RWPE2 (cell line): ENCODE measurements around the gene KCNQ1OT1.

Experiments used
- ATAC-seq: fragments of 200-7000 bp; cut with Tn5 transposase; 3 replicates; pipeline ENCODE4 v1.9.1; 2021; ENCODE audit warnings: low read depth
- DNase-seq: peaks from one replicate; pipeline ENCODE4 v3.0.0-alpha.2; 2020; ENCODE audit warnings: low spot score
- H3K27ac ChIP-seq: fragments of 450-650 bp; 2 replicates; pipeline ENCODE4 v1.5.1; 2017; ENCODE audit warnings: mild to moderate bottlenecking; ENCODE audit not compliant: poor library complexity, severe bottlenecking
- H3K27me3 ChIP-seq: fragments of 250-450 bp; sonication (Bioruptor Pico); 2 replicates; pipeline ENCODE4 v1.5.1; 2021; ENCODE audit warnings: mild to moderate bottlenecking, moderate library complexity; ENCODE audit not compliant: insufficient read depth, poor library complexity, severe bottlenecking
- H3K36me3 ChIP-seq: fragments of 250-450 bp; sonication (Bioruptor Pico); 2 replicates; pipeline ENCODE4 v1.5.1; 2020; ENCODE audit warnings: low read depth, mild to moderate bottlenecking, moderate library complexity
- H3K4me1 ChIP-seq: fragments of 250-450 bp; sonication (Bioruptor Pico); 2 replicates; pipeline ENCODE4 v1.5.1; 2021; ENCODE audit warnings: mild to moderate bottlenecking, moderate library complexity; ENCODE audit not compliant: insufficient read depth, poor library complexity, severe bottlenecking
- H3K4me3 ChIP-seq: fragments of 250-450 bp; sonication (Bioruptor Pico); 2 replicates; pipeline ENCODE4 v1.5.1; 2021; ENCODE audit warnings: mild to moderate bottlenecking, moderate library complexity; ENCODE audit not compliant: severe bottlenecking
- H3K9me3 ChIP-seq: fragments of 250-450 bp; sonication (Bioruptor Pico); 2 replicates; pipeline ENCODE4 v1.5.1; 2021; ENCODE audit warnings: mild to moderate bottlenecking, moderate library complexity; ENCODE audit not compliant: severe bottlenecking
- TF ChIP-seq, protein P1 (sequence below): fragments of 450-650 bp; IDR thresholded peaks from one replicate; pipeline ENCODE4 v1.5.1; 2017; ENCODE audit warnings: mild to moderate bottlenecking, moderate library complexity; ENCODE audit not compliant: poor library complexity, severe bottlenecking

KCNQ1OT1 gene

DNA sequence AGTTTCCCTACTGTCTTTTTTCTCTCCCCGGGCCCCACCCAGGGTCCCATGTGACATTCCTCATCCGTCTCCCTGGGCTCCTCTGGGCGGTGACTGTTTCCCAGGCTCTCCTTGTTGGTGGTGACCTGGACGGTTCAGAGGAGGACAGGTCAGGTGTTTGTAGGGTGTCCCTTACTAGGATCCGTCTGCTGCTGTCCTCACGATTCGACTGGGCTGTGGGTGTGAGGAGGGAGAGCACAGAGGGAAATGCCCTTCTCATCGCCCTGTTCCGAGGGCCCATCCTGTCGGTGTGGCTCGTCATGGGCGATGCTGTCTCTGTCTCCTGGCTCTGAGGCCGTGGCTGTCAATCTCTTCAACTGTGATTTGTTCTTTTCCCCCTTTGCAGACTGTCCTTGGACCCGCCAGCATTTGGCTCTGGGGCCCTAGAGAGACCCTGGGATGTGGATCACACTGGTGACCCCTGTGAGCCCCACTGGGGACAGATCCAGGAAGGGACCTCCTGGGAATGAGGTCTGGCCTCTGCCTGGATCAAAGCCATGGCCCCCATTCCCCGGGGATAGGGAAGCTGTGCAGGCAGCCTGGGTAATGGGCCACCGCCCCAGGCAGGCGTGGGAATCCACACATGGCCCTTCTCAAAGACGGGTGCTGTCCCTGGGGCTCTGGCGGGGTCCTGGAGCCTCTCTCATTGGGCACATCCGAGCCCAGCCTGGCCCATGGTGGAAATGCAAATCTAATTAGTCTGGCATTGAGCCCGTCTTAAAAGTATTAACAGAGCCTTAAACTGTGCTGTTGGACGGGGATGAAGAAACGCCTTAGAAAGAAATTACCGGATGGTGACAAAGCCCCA is 46.8 kb upstream of the KCNQ1OT1 start:
- DNase-seq (peak; percentile 44), ATAC-seq (no peak)
- H3K4me3 ChIP-seq: no peak overlapping the region
- no peaks in the 10 kb centered on the region for H3K27me3 ChIP-seq
- no peak overlapping the region for H3K27ac ChIP-seq
- peaks cover 4% of the 10 kb centered on the region for H3K4me1 ChIP-seq
- H3K9me3 ChIP-seq: no peaks in the 10 kb centered on the region
- TF ChIP-seq, protein P1, sequence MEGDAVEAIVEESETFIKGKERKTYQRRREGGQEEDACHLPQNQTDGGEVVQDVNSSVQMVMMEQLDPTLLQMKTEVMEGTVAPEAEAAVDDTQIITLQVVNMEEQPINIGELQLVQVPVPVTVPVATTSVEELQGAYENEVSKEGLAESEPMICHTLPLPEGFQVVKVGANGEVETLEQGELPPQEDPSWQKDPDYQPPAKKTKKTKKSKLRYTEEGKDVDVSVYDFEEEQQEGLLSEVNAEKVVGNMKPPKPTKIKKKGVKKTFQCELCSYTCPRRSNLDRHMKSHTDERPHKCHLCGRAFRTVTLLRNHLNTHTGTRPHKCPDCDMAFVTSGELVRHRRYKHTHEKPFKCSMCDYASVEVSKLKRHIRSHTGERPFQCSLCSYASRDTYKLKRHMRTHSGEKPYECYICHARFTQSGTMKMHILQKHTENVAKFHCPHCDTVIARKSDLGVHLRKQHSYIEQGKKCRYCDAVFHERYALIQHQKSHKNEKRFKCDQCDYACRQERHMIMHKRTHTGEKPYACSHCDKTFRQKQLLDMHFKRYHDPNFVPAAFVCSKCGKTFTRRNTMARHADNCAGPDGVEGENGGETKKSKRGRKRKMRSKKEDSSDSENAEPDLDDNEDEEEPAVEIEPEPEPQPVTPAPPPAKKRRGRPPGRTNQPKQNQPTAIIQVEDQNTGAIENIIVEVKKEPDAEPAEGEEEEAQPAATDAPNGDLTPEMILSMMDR: no peak
- no peaks in the 10 kb centered on the region for H3K36me3 ChIP-seq

DNA sequence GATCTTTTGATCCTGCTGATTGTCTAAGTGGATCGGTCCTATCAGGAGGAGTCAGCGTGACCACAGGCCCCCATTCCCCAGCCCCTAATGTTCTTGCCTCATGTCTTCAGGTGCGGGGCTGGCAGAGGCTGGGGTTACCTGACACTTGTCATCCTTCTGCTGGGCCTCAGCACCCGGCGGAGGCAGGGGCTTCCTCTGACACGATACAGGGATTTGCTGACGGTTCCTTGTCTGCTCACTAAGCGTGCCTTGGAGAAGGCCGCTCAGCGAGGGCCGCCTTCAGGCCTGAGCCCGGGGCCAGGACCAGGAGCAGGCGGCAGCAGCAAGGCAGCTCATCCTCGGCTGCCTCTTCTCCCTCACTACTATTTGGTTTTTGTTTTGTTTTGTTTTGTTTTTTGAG is 45.7 kb upstream of the KCNQ1OT1 start:
- H3K9me3 ChIP-seq: no peaks in the 10 kb centered on the region
- H3K4me3 ChIP-seq: no peak overlapping the region
- no peaks in the 10 kb centered on the region for H3K36me3 ChIP-seq
- TF ChIP-seq, protein P1: no peak
- H3K27me3 ChIP-seq: no peaks in the 10 kb centered on the region
- peaks cover 5% of the 10 kb centered on the region for H3K4me1 ChIP-seq
- H3K27ac ChIP-seq: no peak overlapping the region
- ATAC-seq (no peak), DNase-seq (peak; percentile 62)

DNA sequence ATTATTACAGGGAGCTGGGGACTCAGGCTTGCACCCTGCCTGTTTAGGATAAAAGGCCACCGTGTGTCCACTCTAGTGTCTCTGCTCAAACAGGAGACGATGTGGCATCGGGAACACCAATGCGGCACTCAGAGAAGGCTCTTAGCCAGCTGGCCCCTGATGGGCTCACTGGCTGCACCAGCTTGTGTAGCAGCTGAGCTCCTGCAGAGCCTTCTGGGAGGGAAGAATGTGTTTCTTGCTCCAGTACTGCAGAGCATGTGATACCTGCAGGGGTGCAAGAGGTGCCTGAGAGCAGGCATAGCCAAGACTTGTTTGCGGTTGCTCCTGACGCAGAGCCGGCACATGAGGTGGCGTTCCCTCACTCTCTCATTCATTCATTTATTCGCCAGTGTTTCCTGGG is 44.4 kb upstream of the KCNQ1OT1 start:
- no peaks in the 10 kb centered on the region for H3K27me3 ChIP-seq
- ATAC-seq: no peak

DNA sequence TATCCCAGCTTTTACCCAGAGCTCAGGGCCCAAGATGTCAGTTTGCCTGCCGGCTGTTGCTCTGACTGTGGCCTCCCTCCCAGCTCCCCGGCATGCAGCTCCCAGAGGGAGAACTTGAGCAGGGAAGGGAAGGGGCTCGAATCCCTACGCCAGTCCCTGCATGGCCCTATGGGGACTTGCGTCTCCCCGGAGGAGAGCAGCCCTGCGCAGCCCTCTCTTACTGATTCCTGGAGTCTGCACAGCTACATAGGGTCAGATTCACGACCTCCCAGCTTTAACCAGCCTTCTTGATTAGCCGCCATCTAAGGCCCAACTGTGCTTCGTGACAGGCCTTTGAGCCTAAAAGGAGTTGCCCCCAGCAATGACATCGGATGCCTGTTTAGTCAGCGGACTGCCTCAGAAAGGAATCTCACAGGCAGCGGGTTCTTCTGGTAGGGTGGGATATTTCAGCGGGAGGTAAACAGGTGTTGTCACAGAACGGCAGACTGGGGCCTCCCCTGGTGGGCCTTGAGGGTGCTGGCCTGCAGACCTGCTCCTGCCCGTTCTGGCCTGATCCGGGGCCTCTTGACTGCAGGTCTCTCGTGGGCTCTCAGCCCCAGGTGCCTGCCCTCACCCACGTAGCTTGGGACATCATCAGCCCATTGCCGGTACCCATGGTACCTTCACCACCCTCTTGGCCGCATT is 43.8 kb upstream of the KCNQ1OT1 start:
- ATAC-seq (no peak), DNase-seq (peak; percentile 34)
- TF ChIP-seq, protein P1: no peak
- no peaks in the 10 kb centered on the region for H3K9me3 ChIP-seq
- no peaks in the 10 kb centered on the region for H3K36me3 ChIP-seq
- H3K27ac ChIP-seq: no peak overlapping the region
- no peaks in the 10 kb centered on the region for H3K27me3 ChIP-seq
- peaks cover 5% of the 10 kb centered on the region for H3K4me1 ChIP-seq
- H3K4me3 ChIP-seq: no peak overlapping the region

More for the DNA sequence above, 44.4 kb upstream of the KCNQ1OT1 start:
- Histone ChIP-seq H3K4me3 (no peak overlapping the region), H3K27ac (no peak overlapping the region), H3K36me3 (no peaks in the 10 kb centered on the region), H3K4me1 (peaks cover 5% of the 10 kb centered on the region), H3K9me3 (no peaks in the 10 kb centered on the region)
- DNase-seq: peak; percentile 21
- TF ChIP-seq, protein P1: no peak
